Activated naive CD4-positive, alpha-beta T cell treated with anti-CD3 and anti-CD28 coated beads, Interleukin-2, amount 50 U/mL, for 72 hours (primary cell): Measurements from ENCODE around the gene TGM6. TPM values are rescaled to one million over a fixed set of nuclear protein-coding genes. Genes with fewer than 3 reads are reported as not detected.

Experiments used
- ATAC-seq, 2 donors: fragments of 150-1000 bp; cut with Tn5 transposase; 2 replicates each; pipeline ENCODE4 v1.10.0; 2021; ENCODE audit warnings: mild to moderate bottlenecking in 2 of 2, moderate library complexity in 2 of 2
- DNase-seq, 2 donors: peaks; one replicate each; pipeline ENCODE4 v3.0.0; 2021 to 2022; ENCODE audit warnings: low spot score in 2 of 2
- H3K27ac Mint-ChIP-seq, 2 donors: one replicate each; pipeline ENCODE4 v1.8.0; 2022; ENCODE audit warnings: mild to moderate bottlenecking in 2 of 2, mixed read lengths in 2 of 2
- H3K36me3 Mint-ChIP-seq, 2 donors: one replicate each; pipeline ENCODE4 v1.8.0; 2022; ENCODE audit warnings: mixed read lengths in 2 of 2
- H3K9me3 Mint-ChIP-seq, 2 donors: one replicate each; pipeline ENCODE4 v1.8.0; 2022; ENCODE audit warnings: mixed read lengths in 2 of 2
- total RNA-seq, 2 donors: library from RNA; stranded (reverse); gene quantifications; one replicate each; pipeline ENCODE4 v1.2.3, GENCODE V29; 2022

Gene TGM6
- total RNA-seq = not detected

DNA sequence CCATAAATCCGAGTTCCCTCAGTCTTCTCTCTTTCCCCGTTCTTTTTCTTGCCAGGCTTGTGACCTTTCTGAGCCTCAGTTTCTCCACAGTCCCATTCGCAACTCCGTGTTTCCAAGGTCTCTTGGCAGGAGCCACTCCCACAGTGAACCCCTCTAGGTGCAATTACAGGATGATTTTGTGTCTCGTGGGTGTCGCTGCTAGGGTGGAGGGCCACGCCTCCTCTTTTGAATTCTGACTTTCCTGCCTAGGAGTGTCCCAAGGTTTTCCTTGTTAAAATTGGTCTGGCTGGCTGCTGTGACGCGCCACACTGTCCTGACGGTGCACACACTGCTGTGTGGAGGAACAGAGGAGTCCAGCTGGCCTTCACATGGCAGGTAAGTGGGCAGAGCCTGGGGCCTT, at the start of gene TGM6:
Gene TGM6, plus strand, starts transcription at position 301 of the 400 bp plus-strand sequence. Its CDS starts 68 bp downstream, at position 369.
- Mint-ChIP-seq H3K9me3 (no peaks in the 10 kb centered on the region), H3K36me3 (no peaks in the 10 kb centered on the region)
- ATAC-seq = no peak

DNA sequence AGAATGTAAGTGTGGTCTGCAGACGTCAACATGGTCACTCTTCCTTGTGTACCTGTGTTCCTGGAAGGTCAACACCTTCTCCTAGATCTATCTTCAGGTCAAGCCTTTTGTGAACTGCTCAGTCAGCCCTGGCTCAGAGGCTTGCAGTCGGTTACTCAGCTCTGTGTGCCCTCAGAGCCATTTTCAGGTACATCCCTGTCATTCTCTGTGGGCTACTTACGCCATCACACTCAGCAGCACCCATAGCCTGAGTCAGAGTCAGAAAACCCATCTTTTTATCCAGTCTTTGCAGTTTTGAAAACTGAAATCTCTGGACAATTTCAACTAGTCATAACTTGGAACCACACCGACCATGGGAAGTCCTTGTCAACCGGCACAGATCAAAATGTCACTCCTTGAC, 49.6 kb upstream of the TGM6 start:
- Mint-ChIP-seq H3K27ac (no peak overlapping the region), H3K36me3 (no peaks in the 10 kb centered on the region), H3K9me3 (no peaks in the 10 kb centered on the region)
- DNase-seq (no peak), ATAC-seq (peak in 1 of 2 donors; percentile 34)

More for the DNA sequence above, at the start of gene TGM6:
- no peak within 1 kb of the TSS for H3K27ac Mint-ChIP-seq
- no peak for DNase-seq

DNA sequence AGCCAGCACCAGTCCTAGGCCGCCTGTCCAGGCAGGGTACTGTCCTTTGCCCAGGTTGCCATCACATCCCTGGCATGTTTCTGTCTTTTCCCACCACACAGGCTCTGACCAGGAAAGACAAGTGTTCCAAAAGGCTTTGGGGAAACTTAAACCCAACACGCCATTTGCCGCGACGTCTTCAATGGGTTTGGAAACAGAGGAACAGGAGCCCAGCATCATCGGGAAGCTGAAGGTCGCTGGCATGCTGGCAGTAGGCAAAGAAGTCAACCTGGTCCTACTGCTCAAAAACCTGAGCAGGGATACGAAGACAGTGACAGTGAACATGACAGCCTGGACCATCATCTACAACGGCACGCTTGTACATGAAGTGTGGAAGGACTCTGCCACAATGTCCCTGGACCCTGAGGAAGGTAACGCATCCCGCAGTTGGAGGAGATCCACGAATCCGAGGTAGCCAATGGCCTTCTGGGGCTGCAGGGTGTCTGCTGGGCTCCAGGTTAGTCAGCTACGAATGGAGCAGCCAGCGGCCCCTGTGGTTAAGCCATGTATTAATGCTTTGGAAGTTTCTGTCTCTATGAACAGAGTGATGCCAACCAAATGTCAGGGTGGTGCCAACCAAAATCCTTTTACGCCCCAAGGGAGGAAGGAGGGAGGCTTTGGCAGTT, 48.7 kb upstream of the TGM6 start:
- Mint-ChIP-seq H3K36me3 (no peaks in the 10 kb centered on the region), H3K9me3 (no peaks in the 10 kb centered on the region), H3K27ac (no peak overlapping the region)
- ATAC-seq (no peak), DNase-seq (no peak)

DNA sequence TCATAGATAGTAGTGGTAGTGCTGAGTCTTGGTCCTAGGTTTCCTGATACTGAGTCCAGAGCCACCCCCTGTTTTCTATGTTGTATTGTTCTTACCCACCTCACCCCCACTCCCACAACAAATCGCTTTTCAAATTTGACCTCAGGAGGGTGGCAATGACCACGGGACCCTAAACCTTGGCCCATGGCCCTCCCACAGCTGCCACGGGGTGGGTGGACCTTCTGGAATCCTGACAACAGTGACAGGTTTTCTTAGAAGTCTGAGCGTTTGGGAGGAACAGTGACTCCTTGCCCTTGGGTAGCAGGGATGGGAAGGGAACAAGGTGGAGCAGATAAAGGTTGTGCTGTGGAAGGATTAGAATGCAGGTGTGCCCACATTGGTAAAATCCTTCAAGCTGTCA, 48.0 kb upstream of the TGM6 start:
- no peak for ATAC-seq
- no peaks in the 10 kb centered on the region for H3K36me3 Mint-ChIP-seq
- H3K9me3 Mint-ChIP-seq = no peaks in the 10 kb centered on the region

DNA sequence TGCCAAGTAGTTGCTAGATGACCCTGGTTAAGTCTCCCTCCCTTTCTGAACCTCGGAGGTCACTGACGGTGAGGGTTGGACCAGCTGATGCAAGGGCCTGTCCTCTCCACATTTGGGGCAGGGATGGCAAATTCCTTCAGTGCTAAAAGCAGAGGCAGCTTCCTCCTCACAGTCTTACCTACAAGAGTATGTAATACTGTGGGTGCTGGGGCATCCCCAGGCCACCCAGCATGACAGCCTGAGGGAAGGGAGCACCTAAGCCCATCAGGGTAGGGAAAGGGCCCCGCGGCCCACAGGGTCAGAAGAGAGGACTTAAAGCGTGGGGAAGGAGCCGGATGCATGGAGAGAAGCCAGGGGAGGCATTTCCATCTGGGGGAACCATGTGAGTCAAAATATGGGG, 46.9 kb upstream of the TGM6 start:
- no peak overlapping the region for H3K27ac Mint-ChIP-seq
- ATAC-seq (no peak), DNase-seq (no peak)
- no peaks in the 10 kb centered on the region for H3K36me3 Mint-ChIP-seq
- H3K9me3 Mint-ChIP-seq = no peaks in the 10 kb centered on the region

More for the DNA sequence above, 48.0 kb upstream of the TGM6 start:
- no peak overlapping the region for H3K27ac Mint-ChIP-seq
- DNase-seq = no peak

DNA sequence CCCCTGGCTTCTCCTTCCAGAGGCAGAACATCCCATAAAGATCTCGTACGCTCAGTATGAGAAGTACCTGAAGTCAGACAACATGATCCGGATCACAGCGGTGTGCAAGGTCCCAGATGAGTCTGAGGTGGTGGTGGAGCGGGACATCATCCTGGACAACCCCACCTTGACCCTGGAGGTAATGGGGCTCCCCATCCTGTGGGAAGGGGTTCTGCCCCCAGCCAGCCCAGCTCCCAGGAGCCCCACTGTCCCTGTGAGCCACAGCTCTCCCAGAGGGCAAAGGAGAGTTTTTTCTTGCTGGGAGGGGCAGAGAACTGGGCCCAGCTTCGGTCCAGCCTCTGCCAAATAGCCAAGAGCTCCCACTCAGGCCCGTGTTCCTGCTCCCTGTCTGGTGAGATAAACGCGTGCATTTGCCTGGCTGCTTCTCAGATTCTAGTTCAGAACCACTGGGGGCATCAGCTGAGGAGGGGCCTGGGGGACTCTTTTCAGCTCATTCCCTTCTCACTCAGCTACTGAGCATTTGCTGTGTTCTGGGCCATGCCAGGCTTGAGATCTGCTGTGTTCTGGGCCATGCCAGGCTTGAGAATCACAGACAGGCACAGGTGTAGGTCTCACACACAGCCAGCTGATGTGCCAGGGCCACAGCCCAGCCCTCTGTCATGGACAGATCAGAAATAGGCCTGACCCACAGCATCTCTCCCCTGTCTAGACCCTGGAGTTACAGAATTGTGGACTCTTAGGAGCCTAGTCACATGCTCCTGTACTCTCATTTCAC, 45.4 kb upstream of the TGM6 start:
- DNase-seq = no peak
- no peak for ATAC-seq
- H3K27ac Mint-ChIP-seq = peak overlapping the region in 1 of 2 donors; percentile 7
- no peaks in the 10 kb centered on the region for H3K9me3 Mint-ChIP-seq
- no peaks in the 10 kb centered on the region for H3K36me3 Mint-ChIP-seq

DNA sequence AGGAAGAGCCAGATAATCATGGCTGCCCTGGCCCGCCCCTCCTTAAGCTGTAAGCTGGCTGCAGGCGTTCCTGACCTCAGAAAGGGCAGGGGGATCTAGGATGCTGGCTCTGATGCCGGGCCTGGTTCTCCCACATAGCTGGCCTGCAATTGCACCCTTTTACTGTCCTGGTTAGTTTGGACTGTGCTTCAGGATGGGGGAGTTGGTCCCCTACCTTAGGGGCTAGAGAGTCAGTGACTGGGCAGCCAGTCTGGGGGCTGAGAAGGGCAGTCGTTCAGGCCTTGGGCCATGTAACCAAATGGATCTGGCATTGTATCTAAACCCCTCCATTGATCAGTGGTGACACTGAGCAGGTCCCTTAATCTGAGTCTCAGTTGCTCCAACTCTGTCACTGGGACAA, 44.2 kb upstream of the TGM6 start:
- no peak overlapping the region for H3K27ac Mint-ChIP-seq
- H3K36me3 Mint-ChIP-seq = no peaks in the 10 kb centered on the region
- H3K9me3 Mint-ChIP-seq = no peaks in the 10 kb centered on the region
- no peak for ATAC-seq
- DNase-seq = no peak

DNA sequence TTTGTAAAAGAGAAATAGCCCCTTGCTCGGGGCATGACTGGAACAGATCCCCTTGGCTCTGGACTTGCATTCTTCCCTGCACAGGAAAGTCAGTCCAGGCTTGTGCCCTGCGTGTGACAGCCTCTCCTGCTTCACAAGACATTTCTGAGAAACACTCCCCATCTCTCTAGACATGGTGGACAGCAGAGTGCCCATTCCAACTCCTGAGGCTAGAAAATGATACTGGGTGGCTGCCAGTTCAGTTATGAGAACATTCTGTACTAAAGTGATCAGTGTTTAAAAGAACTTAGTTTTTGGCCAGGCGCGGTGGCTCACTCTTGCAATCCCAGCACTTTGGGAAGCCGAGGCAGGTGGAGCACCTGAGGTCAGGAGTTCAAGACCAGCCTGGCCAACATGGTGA, 43.6 kb upstream of the TGM6 start:
- no peak for DNase-seq
- Mint-ChIP-seq H3K27ac (no peak overlapping the region), H3K36me3 (no peaks in the 10 kb centered on the region), H3K9me3 (no peaks in the 10 kb centered on the region)
- no peak for ATAC-seq

DNA sequence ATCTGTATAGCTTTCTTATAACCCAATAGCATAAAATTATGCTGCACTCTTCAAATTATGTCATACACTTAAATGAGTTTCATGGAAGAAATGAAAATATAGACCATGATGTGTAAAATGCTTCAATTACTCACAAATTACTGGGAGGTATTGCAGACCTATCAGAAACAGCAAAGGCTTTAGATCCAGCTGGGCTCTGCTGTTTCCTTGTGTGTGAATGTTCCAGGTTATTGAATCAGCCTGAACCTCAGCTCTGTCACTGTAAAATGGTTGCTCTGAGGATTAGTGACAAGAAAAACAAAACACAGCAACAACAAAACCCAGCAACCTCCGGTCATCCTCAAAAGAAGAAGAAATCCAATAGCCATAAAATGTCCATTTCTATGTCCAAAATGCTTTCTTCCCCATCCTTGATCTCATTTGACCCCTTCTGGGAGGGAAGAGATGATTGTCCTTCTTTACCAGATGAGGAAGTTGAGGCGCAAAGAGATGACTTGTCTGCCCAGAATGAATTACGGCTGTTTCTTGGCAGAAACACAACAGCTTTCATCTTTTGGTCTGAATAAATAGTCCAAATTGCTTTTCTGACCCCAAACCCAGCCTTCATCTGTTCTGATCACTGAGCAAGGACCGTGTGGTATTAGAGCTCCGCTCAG, 42.2 kb upstream of the TGM6 start:
- no peak for DNase-seq
- Mint-ChIP-seq H3K27ac (no peak overlapping the region), H3K36me3 (no peaks in the 10 kb centered on the region), H3K9me3 (no peaks in the 10 kb centered on the region)
- no peak for ATAC-seq

DNA sequence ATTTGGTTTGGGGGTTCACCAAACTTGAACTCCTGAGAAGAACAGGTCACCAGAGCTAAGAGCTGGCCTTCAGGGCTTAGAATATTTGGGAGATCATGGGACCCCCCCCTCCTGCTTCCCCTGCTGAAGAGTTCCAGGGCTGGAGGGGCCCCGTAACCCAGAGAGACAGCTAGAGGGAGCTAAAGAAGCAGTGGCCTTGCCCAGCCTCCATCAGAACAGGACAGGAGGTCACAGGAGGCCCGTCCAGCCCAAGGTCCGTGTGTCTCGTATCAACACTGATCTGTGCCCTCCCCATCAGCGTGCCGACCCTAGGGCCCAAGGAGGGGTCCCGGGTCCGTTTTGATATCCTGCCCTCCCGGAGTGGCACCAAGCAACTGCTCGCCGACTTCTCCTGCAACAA, 40.6 kb upstream of the TGM6 start:
- DNase-seq (no peak), ATAC-seq (no peak)
- H3K9me3 Mint-ChIP-seq = no peaks in the 10 kb centered on the region
- H3K36me3 Mint-ChIP-seq = no peaks in the 10 kb centered on the region
- H3K27ac Mint-ChIP-seq = no peak overlapping the region

DNA sequence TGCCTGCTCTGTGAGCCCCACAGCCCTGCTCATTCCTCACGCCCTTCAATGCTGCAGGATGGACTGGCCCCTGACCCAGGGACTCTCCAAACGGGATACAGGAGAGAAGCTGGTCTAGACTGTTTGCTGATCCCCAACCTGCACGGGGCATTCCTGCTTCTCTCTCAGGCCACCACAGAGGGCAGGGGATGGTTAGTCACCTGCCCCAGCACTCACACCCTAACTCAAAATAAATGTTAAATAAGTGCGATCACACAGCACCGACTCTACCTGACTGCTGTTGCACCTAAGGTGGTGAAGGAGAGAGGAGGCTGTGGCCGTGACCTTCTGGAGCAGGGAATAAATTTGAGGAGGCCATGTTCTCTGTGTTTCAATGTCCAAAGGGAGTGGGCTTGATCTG, 39.9 kb upstream of the TGM6 start:
- no peaks in the 10 kb centered on the region for H3K9me3 Mint-ChIP-seq
- H3K36me3 Mint-ChIP-seq = no peaks in the 10 kb centered on the region
- H3K27ac Mint-ChIP-seq = no peak overlapping the region
- DNase-seq (no peak), ATAC-seq (no peak)

DNA sequence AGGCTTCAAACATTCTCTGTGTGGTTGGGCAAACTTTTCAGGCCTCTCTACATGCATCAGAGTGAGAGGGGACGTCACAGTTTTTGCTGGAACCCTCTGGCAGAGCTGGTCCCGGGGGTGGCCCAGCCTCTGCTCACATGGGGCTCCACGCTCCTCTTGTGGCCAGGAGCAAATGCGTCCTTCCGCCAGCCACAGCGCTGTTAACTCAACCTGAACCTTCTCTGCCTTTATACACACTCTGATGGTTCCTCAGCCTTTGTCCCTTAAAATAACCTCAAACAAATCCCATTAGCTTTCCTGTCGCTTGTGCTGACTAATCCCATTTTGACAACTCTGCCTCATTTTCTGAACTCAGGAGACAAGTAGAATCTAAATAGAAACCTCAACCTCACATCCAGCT, 39.4 kb upstream of the TGM6 start:
- Mint-ChIP-seq H3K27ac (peak overlapping the region in 1 of 2 donors; percentile 11), H3K9me3 (no peaks in the 10 kb centered on the region), H3K36me3 (no peaks in the 10 kb centered on the region)
- DNase-seq (no peak), ATAC-seq (no peak)

DNA sequence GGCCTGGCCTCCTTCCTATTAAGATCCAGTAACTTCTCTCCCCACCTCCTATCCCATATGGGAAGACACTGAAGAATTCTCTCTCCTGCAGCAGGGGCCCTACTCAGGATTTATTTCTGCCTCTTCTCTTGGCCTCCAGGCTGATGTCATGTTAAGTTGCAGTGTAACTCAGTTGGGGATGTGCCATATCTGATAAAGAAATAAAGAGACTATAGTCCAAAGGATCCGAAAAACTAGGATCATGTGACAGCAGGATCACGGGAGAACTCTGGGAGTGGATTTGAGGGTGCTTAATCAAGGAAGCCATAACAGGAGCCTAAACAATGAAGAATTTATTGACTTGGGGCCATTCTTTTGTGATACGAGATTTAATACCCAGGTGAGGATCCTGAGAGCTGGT, 38.5 kb upstream of the TGM6 start:
- DNase-seq = no peak
- no peak for ATAC-seq
- Mint-ChIP-seq H3K9me3 (no peaks in the 10 kb centered on the region), H3K27ac (no peak overlapping the region), H3K36me3 (no peaks in the 10 kb centered on the region)

DNA sequence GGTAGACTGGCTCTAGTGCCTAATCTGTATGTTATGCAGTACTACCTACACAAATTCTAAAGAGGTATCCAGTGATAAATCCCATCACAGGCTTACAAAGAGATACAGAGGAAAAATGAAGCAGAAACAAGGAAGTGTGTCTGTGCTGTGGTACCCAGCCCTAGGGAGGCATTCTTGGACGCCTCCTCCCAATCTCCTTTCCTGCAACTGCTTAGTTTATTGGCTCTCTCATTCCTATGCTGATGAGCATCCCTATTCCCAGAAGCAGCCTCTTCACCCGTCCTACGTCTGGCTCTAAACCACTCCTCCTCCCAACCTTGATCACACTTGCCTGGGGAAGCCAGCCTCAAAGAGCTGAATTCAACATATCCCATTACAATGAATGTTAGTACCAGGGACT, 34.5 kb upstream of the TGM6 start:
- Mint-ChIP-seq H3K27ac (no peak overlapping the region), H3K9me3 (no peaks in the 10 kb centered on the region), H3K36me3 (no peaks in the 10 kb centered on the region)
- no peak for ATAC-seq
- DNase-seq = no peak

DNA sequence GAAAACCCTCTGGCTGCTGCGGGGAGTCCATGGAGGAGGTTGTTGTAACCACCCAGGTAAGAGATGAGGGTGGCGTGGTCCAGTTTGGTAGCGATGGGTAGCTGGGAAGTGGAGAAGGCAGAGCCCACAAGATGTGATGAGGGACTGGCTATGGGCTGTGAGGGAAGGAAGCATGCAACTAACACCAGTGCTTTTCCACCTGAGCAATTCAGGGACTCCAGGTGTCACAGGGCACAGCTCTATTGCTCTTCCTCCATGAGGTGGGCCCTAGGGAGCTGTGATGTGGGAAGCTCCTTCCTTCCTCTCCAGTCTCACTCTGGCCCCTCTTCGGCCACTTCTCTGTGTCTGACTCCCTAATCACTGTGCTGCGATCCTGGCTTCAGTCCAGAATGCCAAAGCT, 32.4 kb upstream of the TGM6 start:
- no peak for DNase-seq
- Mint-ChIP-seq H3K27ac (no peak overlapping the region), H3K9me3 (no peaks in the 10 kb centered on the region)

DNA sequence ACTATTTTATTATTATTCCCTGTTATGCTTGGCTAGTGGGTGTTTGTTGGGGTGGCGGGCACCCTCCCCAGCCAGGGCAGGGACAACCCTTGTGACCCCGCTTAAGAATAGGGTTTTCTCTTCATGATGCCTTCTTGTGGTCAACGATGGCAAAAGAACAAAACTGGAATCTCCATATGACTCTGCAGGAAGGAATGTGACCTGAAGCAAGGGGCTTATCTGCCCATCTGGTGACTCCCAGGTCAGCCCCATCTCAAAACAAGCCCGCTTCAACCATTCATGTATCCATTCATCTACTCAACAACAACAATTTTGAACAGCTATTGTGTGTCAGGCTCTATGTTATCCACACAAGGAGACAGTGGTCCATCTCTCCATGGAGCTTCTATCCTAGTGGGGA, 30.9 kb upstream of the TGM6 start:
- no peak for DNase-seq
- no peak overlapping the region for H3K27ac Mint-ChIP-seq
- no peaks in the 10 kb centered on the region for H3K9me3 Mint-ChIP-seq
- no peaks in the 10 kb centered on the region for H3K36me3 Mint-ChIP-seq
- ATAC-seq = no peak

More for the DNA sequence above, 32.4 kb upstream of the TGM6 start:
- H3K36me3 Mint-ChIP-seq = no peaks in the 10 kb centered on the region
- ATAC-seq = no peak

DNA sequence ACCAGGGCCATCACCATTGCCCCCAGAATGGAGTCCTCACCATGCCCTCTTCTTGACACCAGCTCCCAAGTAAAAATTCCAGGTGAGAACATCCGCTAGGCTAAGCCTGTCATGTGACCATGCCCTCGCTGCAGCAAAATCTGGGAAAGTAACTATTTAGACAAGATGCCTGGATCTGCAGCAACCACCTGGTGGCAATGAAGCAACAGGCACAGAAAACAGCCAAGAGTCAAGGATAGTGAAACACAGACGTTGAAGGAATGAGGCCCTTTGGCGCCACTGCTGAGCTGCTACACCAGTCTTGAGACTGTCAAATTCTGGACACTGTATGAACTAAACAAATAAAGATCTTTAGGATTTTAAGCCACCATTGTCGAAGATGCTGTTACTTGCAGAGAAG, 30.1 kb upstream of the TGM6 start:
- no peak for ATAC-seq
- no peaks in the 10 kb centered on the region for H3K9me3 Mint-ChIP-seq
- no peak for DNase-seq
- H3K27ac Mint-ChIP-seq = no peak overlapping the region
- H3K36me3 Mint-ChIP-seq = no peaks in the 10 kb centered on the region

DNA sequence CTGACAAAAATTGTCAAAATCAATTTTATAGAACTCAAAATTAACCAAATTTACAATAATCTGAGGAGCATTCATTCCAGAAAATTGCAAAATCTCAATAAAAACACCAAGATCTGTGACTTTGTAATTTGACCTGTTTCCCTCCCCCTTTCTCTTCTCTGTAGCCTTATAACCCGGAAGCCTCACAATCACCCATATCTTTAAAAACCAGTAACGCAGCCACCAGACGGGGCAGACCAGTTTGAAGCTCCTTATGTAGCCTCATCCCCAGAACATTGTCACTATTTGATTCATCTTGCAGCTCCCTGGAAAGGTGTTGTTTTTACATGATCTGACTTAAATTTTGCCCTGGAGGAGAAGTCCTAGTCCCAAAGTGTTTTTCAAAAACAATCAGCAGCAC, 27.5 kb upstream of the TGM6 start:
- Mint-ChIP-seq H3K27ac (no peak overlapping the region), H3K9me3 (no peaks in the 10 kb centered on the region), H3K36me3 (no peaks in the 10 kb centered on the region)
- ATAC-seq = no peak
- no peak for DNase-seq
